RWPE1 (cell line): ENCODE measurements around the gene ATP1A3.
A peak's percentile ranks its signal among the peaks of the same experiment; 100 is the strongest.
"Not testable (repeated sequence)": the region's sequence is repeated elsewhere in the genome, so short reads cannot be mapped to it uniquely, and the experiment has no call there.

ENCODE experiments used
- CTCF ChIA-PET: fragments of 350-600 bp; sonication (Branson Sonifier 250); formaldehyde crosslinking; extraction: SDS; loops from one replicate; lab custom pipeline; 2021; lab: Yijun Ruan, JAX
- POLR2A ChIA-PET: fragments of 400-600 bp; formaldehyde crosslinking; extraction: SDS; loops from one replicate; lab custom pipeline; 2020; ENCODE audit warnings: antibody characterized with exemption; ENCODE audit not compliant: low non-redundant PET; lab: Yijun Ruan, JAX
- DNase-seq: peaks from one replicate; pipeline ENCODE4 v3.0.0; 2012; ENCODE audit warnings: low spot score
- H3K27ac ChIP-seq: fragments of 450-650 bp; 2 replicates; pipeline ENCODE4 v1.5.1; 2017
- TF ChIP-seq, protein P1 (sequence below): fragments of 450-650 bp; conservative IDR thresholded peaks from 2 replicates; pipeline ENCODE4 v1.5.1; 2017; ENCODE audit warnings: low read depth, mild to moderate bottlenecking

The ATP1A3 gene

GRCh38 chr19:41944336-41944735 is 49.7 kb downstream of the ATP1A3 start:
- POLR2A ChIA-PET, result no interaction called here
- CTCF ChIA-PET, result interaction anchor here (0.6 kb wide), 1 partner anchor 70 kb away, joined by 4 read pairs; no protein-coding TSS in a partner anchor
- TF ChIP-seq, protein P1, sequence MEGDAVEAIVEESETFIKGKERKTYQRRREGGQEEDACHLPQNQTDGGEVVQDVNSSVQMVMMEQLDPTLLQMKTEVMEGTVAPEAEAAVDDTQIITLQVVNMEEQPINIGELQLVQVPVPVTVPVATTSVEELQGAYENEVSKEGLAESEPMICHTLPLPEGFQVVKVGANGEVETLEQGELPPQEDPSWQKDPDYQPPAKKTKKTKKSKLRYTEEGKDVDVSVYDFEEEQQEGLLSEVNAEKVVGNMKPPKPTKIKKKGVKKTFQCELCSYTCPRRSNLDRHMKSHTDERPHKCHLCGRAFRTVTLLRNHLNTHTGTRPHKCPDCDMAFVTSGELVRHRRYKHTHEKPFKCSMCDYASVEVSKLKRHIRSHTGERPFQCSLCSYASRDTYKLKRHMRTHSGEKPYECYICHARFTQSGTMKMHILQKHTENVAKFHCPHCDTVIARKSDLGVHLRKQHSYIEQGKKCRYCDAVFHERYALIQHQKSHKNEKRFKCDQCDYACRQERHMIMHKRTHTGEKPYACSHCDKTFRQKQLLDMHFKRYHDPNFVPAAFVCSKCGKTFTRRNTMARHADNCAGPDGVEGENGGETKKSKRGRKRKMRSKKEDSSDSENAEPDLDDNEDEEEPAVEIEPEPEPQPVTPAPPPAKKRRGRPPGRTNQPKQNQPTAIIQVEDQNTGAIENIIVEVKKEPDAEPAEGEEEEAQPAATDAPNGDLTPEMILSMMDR, result no peak
- H3K27ac ChIP-seq, result no peak overlapping the region
- DNase-seq, result no peak

DNA sequence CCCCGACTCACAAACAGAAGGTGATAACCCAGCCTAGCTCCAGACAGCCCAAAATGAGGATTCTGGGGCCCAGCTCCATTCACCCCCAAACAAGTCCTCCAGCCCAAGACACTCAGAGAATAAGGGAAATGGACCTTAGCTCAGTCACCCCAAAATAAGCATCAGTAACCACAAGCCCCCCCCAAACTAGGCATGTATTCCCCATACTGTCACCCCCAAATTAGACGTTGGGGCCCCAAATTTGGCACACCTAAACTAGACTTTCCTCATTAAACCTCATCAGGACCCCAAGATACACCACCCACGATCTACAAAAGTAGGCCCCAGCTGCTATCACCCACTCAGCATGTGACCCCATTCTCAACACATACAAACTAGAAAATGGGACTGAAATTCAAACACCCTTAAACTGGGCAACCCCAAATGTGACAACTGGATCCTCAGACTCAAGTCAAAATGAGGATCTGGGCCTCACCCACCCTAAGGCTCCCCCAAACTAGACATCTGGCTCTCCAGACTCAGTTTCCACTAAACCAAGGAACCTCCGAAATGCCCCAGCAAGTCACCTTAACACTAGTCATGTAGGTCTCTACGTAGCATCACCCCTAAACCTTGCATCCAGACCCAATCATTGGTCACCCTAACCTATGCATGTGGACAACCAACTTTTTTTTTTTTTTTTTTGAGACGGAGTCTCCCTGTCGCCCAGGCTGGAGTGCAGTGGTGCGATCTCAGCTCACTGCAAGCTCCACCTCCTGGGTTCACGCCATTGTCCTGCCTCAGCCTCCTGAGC is 52.4 kb downstream of the ATP1A3 start:
- no peak for DNase-seq
- TF ChIP-seq, protein P1, result no peak
- CTCF ChIA-PET, result interaction anchor here (0.6 to 1.1 kb wide), 2 partner anchors 30 to 68 kb away, joined by 3 read pairs; no protein-coding TSS in a partner anchor
- H3K27ac ChIP-seq, result no peak overlapping the region
- POLR2A ChIA-PET, result interaction anchor here (0.7 kb wide), 1 partner anchor 17 kb away, joined by 4 read pairs; no protein-coding TSS in a partner anchor

GRCh38 chr19:41940731-41941409 is 53.2 kb downstream of the ATP1A3 start:
- TF ChIP-seq, protein P1, result no peak
- POLR2A ChIA-PET, result no interaction called here
- CTCF ChIA-PET, result interaction anchor here (1.1 kb wide), 1 partner anchor 68 kb away, joined by 3 read pairs; no protein-coding TSS in a partner anchor

GRCh38 chr19:41939861-41940730 is 53.9 kb downstream of the ATP1A3 start:
- ChIA-PET CTCF (interaction anchor here (1.0 kb wide), 1 partner anchor 17 kb away, joined by 4 read pairs; no protein-coding TSS in a partner anchor), POLR2A (no interaction called here)
- H3K27ac ChIP-seq, result no peak overlapping the region
- no peak for DNase-seq
- TF ChIP-seq, protein P1, result no peak

More at GRCh38 chr19:41940731-41941409, 53.2 kb downstream of the ATP1A3 start:
- no peak overlapping the region for H3K27ac ChIP-seq
- no peak for DNase-seq

GRCh38 chr19:41939209-41939608 is 54.8 kb downstream of the ATP1A3 start:
- CTCF ChIA-PET, result interaction anchor here (1.0 kb wide), 1 partner anchor 18 kb away, joined by 4 read pairs; no protein-coding TSS in a partner anchor
- POLR2A ChIA-PET, H3K27ac ChIP-seq: not testable (repeated sequence)

GRCh38 chr19:41937525-41938468 is 56.2 kb downstream of the ATP1A3 start:
- DNase-seq, result no peak
- ChIA-PET CTCF (no interaction called here), POLR2A (no interaction called here)
- H3K27ac ChIP-seq, result peak overlapping the region; percentile 5; the same call in 1 of the 2 replicates
- TF ChIP-seq, protein P1, result no peak

More at GRCh38 chr19:41939209-41939608, 54.8 kb downstream of the ATP1A3 start:
- DNase-seq, result not testable (repeated sequence)
